Parathyroid adenoma (tissue), 2 donors: Measurements from ENCODE around the gene KLRC2.
"Not testable (repeated sequence)": the region's sequence is repeated elsewhere in the genome, so short reads cannot be mapped to it uniquely, and the experiment has no call there.

Experiments used
- H2AFZ ChIP-seq: fragments of 300-600 bp; sonication (generic); one replicate; pipeline ENCODE4 v1.7.0; 2017; ENCODE audit warnings: antibody characterized with exemption, mild to moderate bottlenecking
- H3K27ac ChIP-seq: fragments of 300-600 bp; sonication (generic); one replicate; pipeline ENCODE4 v1.7.0; 2017
- H3K27me3 ChIP-seq: fragments of 300-600 bp; sonication (generic); one replicate; pipeline ENCODE4 v1.7.0; 2017; ENCODE audit warnings: low read length; ENCODE audit not compliant: control insufficient read depth, insufficient read depth
- H3K36me3 ChIP-seq: fragments of 300-600 bp; sonication (generic); one replicate; pipeline ENCODE4 v1.7.0; 2017; ENCODE audit warnings: low read length; ENCODE audit not compliant: control insufficient read depth, insufficient read depth
- H3K4me1 ChIP-seq: fragments of 300-600 bp; sonication (generic); one replicate; pipeline ENCODE4 v1.7.0; 2017; ENCODE audit warnings: control low read depth
- H3K4me2 ChIP-seq: fragments of 300-600 bp; sonication (generic); one replicate; pipeline ENCODE4 v1.7.0; 2017; ENCODE audit warnings: low read length
- H3K4me3 ChIP-seq: fragments of 300-600 bp; sonication (generic); one replicate; pipeline ENCODE4 v1.7.0; 2017; ENCODE audit warnings: low read depth, low read length
- H3K79me2 ChIP-seq: fragments of 300-600 bp; sonication (generic); one replicate; pipeline ENCODE4 v1.7.0; 2017; ENCODE audit warnings: control low read depth
- H3K9ac ChIP-seq: fragments of 300-600 bp; sonication (generic); one replicate; pipeline ENCODE4 v1.7.0; 2017; ENCODE audit warnings: mild to moderate bottlenecking
- H3K9me3 ChIP-seq: fragments of 300-600 bp; sonication (generic); one replicate; pipeline ENCODE4 v1.7.0; 2017; ENCODE audit warnings: low read length; ENCODE audit not compliant: control insufficient read depth
- CTCF ChIP-seq: fragments of 300-600 bp; sonication (generic); IDR thresholded peaks from one replicate; pipeline ENCODE4 v1.7.0; 2017; ENCODE audit warnings: antibody characterized with exemption, mild to moderate bottlenecking
- donor health status: primary hyperparathyroidism.

Gene KLRC2

GRCh38 chr12:10392394-10392930 is 43.3 kb downstream of the KLRC2 start:
- H3K9me3 ChIP-seq, result no peaks in the 10 kb centered on the region
- no peaks in the 10 kb centered on the region for H3K27me3 ChIP-seq
- no peaks in the 10 kb centered on the region for H3K79me2 ChIP-seq
- H3K9ac ChIP-seq, result no peak overlapping the region
- H3K27ac ChIP-seq, result no peak overlapping the region
- H2AFZ ChIP-seq, result no peak overlapping the region
- H3K36me3 ChIP-seq, result no peaks in the 10 kb centered on the region
- no peaks in the 10 kb centered on the region for H3K4me1 ChIP-seq
- no peak overlapping the region for H3K4me3 ChIP-seq
- no peak overlapping the region for H3K4me2 ChIP-seq
- no peak for TF ChIP-seq CTCF

- H3K27ac ChIP-seq, H3K79me2 ChIP-seq, H3K27me3 ChIP-seq, H2AFZ ChIP-seq, H3K36me3 ChIP-seq, H3K4me1 ChIP-seq, H3K4me3 ChIP-seq, H3K4me2 ChIP-seq, H3K9me3 ChIP-seq, H3K9ac ChIP-seq: not testable (repeated sequence)
Measured at GRCh38 chr12:10390991-10391390, 44.8 kb downstream of the KLRC2 start.

GRCh38 chr12:10389904-10390303 is 45.9 kb downstream of the KLRC2 start, which contains the start of gene KLRK1:
Gene KLRK1, minus strand, starts transcription at chr12:10390041. Its CDS starts 1,231 bp downstream, at chr12:10388810.
- no peak within 1 kb of the TSS for H3K4me2 ChIP-seq
- no peak within 1 kb of the TSS for H2AFZ ChIP-seq
- H3K79me2 ChIP-seq, result no peaks in the 10 kb centered on the region
- no peak within 1 kb of the TSS for H3K27ac ChIP-seq
- no peak within 1 kb of the TSS for H3K4me3 ChIP-seq
- H3K36me3 ChIP-seq, result no peaks in the 10 kb centered on the region
- no peak within 1 kb of the TSS for H3K9ac ChIP-seq
- no peaks in the 10 kb centered on the region for H3K9me3 ChIP-seq
- TF ChIP-seq CTCF, result no peak
- H3K4me1 ChIP-seq, result no peaks in the 10 kb centered on the region
- H3K27me3 ChIP-seq, result no peaks in the 10 kb centered on the region

- Histone ChIP-seq H3K27me3 (no peaks in the 10 kb centered on the region), H3K4me1 (no peaks in the 10 kb centered on the region), H3K79me2 (no peaks in the 10 kb centered on the region), H3K4me2 (no peak overlapping the region), H2AFZ (no peak overlapping the region), H3K36me3 (no peaks in the 10 kb centered on the region), H3K4me3 (no peak overlapping the region), H3K9ac (no peak overlapping the region), H3K27ac (no peak overlapping the region), H3K9me3 (no peaks in the 10 kb centered on the region)
- TF ChIP-seq CTCF, result no peak
Measured at GRCh38 chr12:10388624-10389413, 47.0 kb downstream of the KLRC2 start.

- H3K4me1 ChIP-seq, H3K9ac ChIP-seq, H3K4me2 ChIP-seq, H3K9me3 ChIP-seq, H3K27me3 ChIP-seq, H2AFZ ChIP-seq, H3K27ac ChIP-seq, H3K36me3 ChIP-seq, H3K4me3 ChIP-seq, H3K79me2 ChIP-seq: not testable (repeated sequence)
Measured at GRCh38 chr12:10387498-10387897, 48.3 kb downstream of the KLRC2 start.
